H1 (cell line): ENCODE measurements around the gene AGRN.

Experiments used
- POLR2A ChIP-seq, 2 experiments: IDR thresholded peaks; 1 replicate in 1 of 2; 2 replicates in 1 of 2; pipeline ENCODE4 v1.6.1; 2011; ENCODE audit warnings: low read depth in 2 of 2, low read length in 2 of 2, mild to moderate bottlenecking in 2 of 2; ENCODE audit errors: control extremely low read depth in 1 of 2
- SP1 ChIP-seq: IDR thresholded peaks from 2 replicates; pipeline ENCODE4 v1.6.1; 2011; ENCODE audit warnings: low read depth, low read length
- YY1 ChIP-seq: IDR thresholded peaks from 2 replicates; pipeline ENCODE4 v1.6.1; 2011; ENCODE audit warnings: low read depth, mild to moderate bottlenecking, low read length
- TF ChIP-seq, protein P1 (sequence below): IDR thresholded peaks from 2 replicates; pipeline ENCODE4 v1.6.1; 2012; ENCODE audit warnings: inconsistent platforms

DNA sequence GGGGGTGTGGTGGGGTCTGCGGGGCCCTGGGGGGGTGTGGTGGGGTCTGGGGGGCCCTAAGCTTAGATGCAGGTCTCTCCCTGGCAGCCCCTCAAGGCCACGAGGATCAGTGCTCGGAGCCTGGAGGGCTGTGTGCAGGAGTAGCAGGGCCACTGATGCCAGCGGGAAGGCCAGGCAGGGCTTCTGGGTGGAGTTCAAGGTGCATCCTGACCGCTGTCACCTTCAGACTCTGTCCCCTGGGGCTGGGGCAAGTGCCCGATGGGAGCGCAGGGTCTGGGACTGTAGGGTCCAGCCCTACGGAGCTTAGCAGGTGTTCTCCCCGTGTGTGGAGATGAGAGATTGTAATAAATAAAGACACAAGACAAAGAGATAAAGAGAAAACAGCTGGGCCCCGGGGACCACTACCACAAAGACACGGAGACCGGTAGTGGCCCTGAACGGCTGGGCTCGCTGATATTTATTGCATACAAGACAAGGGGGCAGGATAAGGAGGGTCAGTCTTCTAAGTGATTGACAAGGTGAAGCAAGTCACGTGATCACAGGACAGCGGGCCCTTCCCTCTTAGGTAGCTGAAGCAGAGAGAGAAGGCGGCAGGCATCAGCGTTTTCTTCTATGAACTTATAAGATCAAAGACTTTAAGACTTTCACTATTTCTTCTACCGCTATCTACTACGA is 45.5 kb downstream of the AGRN start:
- no peak for TF ChIP-seq POLR2A (IDR thresholded peaks at IDR 0.05; ENCODE audit: control extremely low read depth in 1 of 2, low read depth in 2 of 2, low read length in 2 of 2)
- TF ChIP-seq SP1: no peak
- no peak for TF ChIP-seq YY1
- TF ChIP-seq, protein P1, sequence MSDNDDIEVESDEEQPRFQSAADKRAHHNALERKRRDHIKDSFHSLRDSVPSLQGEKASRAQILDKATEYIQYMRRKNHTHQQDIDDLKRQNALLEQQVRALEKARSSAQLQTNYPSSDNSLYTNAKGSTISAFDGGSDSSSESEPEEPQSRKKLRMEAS: no peak
